Measurements from ENCODE around the gene SETD5.

Gene SETD5

GRCh38 chr3:9412293-9412692 is 14.9 kb downstream of the SETD5 start:
- DNase-seq: no peak

GRCh38 chr3:9414826-9415225 is 17.4 kb downstream of the SETD5 start:
- DNase-seq: no peak

- no peak for DNase-seq
These were observed 18.2 kb downstream of the SETD5 start for GRCh38 chr3:9415485-9416138.

- DNase-seq: no peak
These were observed 18.8 kb downstream of the SETD5 start for GRCh38 chr3:9416139-9416780.

- DNase-seq: no peak
These were observed 23.6 kb downstream of the SETD5 start for GRCh38 chr3:9420850-9421549.

- DNase-seq: peak; percentile 95
These were observed 25.5 kb downstream of the SETD5 start for GRCh38 chr3:9422712-9423424.

- DNase-seq: no peak
These were observed 31.0 kb downstream of the SETD5 start for GRCh38 chr3:9428411-9428810.

GRCh38 chr3:9430733-9431132 is 33.3 kb downstream of the SETD5 start:
- no peak for DNase-seq

- no peak for DNase-seq
These were observed 36.5 kb downstream of the SETD5 start for GRCh38 chr3:9433627-9434521.

GRCh38 chr3:9435316-9435715 is 37.9 kb downstream of the SETD5 start:
- DNase-seq: no peak

- DNase-seq: no peak
These were observed 41.9 kb downstream of the SETD5 start for GRCh38 chr3:9439331-9439730.

GRCh38 chr3:9441501-9442221 is 44.2 kb downstream of the SETD5 start:
- no peak for DNase-seq

- no peak for DNase-seq
These were observed 50.7 kb downstream of the SETD5 start for GRCh38 chr3:9448071-9448470.

- DNase-seq: no peak
These were observed 51.2 kb downstream of the SETD5 start for GRCh38 chr3:9448643-9449042.

- DNase-seq: no peak
These were observed 52.7 kb downstream of the SETD5 start for GRCh38 chr3:9450126-9450525.

- no peak for DNase-seq
These were observed 53.6 kb downstream of the SETD5 start for GRCh38 chr3:9450991-9451390.

- no peak for DNase-seq
These were observed 55.0 kb downstream of the SETD5 start for GRCh38 chr3:9452417-9452816.

- no peak for DNase-seq
These were observed 58.2 kb downstream of the SETD5 start for GRCh38 chr3:9455596-9456131.

- no peak for DNase-seq
These were observed 70.0 kb downstream of the SETD5 start for GRCh38 chr3:9467451-9467850.

GRCh38 chr3:9468460-9468859 is 71.0 kb downstream of the SETD5 start:
- no peak for DNase-seq

GRCh38 chr3:9469986-9470385 is 72.6 kb downstream of the SETD5 start:
- DNase-seq: no peak

Data from SHP77 treated with DMSO at 0.1 percent for 48 hours (cell line).